ENCODE measurements around the gene FHAD1. TPM values are rescaled to one million over a fixed set of nuclear protein-coding genes. Genes with fewer than 3 reads are reported as not detected.
A peak's percentile ranks its signal among the peaks of the same experiment; 100 is the strongest.

Gene FHAD1
- polyA plus RNA-seq, 1 of the 3 experiments (the other 2 are of a cell fraction) = 0.48 TPM

- no peak for TF ChIP-seq TCF12 (IDR thresholded peaks at IDR 0.05)
- TF ChIP-seq GATA2 (CRISPR knock-in tag; IDR thresholded peaks at IDR 0.05) = no peak
- TF ChIP-seq FOXJ3 (CRISPR knock-in tag; IDR thresholded peaks at IDR 0.05) = no peak
- no peak for TF ChIP-seq GABPA (IDR thresholded peaks at IDR 0.05; ENCODE audit: low read depth)
- TF ChIP-seq SIN3A (IDR thresholded peaks at IDR 0.05; ENCODE audit: borderline replicate concordance, low read depth, low read length) = no peak
- TF ChIP-seq FOSL2 (IDR thresholded peaks at IDR 0.05; ENCODE audit: borderline replicate concordance, low read depth) = no peak
- TF ChIP-seq POLR2AphosphoS5 (IDR thresholded peaks at IDR 0.05; ENCODE audit: low read depth, low read length) = no peak
- TF ChIP-seq MXI1 (IDR thresholded peaks at IDR 0.05; ENCODE audit: low read depth, low read length) = no peak
Measured at GRCh38 chr1:15271196-15271595, 24.2 kb downstream of the FHAD1 start (continued).

- Histone ChIP-seq H3K4me2 (no peak overlapping the region), H4K20me1 (ENCODE audit: insufficient read depth) (no peaks in the 10 kb centered on the region), H3K9ac (no peak overlapping the region), H3K9me2 (no peaks in the 10 kb centered on the region), H3K9me3 (no peaks in the 10 kb centered on the region), H3K79me2 (ENCODE audit: insufficient read depth) (no peaks in the 10 kb centered on the region), H3K36me3 (replicated peaks in 1 of 2; ENCODE audit: control insufficient read depth in 1 of 2, insufficient read depth in 2 of 2, low read length in 1 of 2) (no peaks in the 10 kb centered on the region), H3K4me3 (ENCODE audit: low read depth in 2 of 2, low read length in 1 of 2) (no peak overlapping the region), H2AFZ (ENCODE audit: low read depth) (no peak overlapping the region), H3K27me3 (ENCODE audit: insufficient read depth) (no peaks in the 10 kb centered on the region), H3K27ac (ENCODE audit: low read depth in 2 of 2, low read length in 1 of 2) (no peak overlapping the region), H3K4me1 (ENCODE audit: control insufficient read depth in 1 of 2, insufficient read depth in 2 of 2, low read depth in 1 of 2, low read length in 1 of 2) (peaks cover 0 to 5% of the 10 kb centered on the region in 2 experiments; a peak in 1 of 4 replicates), H3F3A (replicated peaks; ENCODE audit: insufficient read depth) (no peaks in the 10 kb centered on the region)
- peak; percentile 85 for DNase-seq
- 47% methylated on average over 21 of the region's 26 CpGs for WGBS (ENCODE audit: low lambda C conversion rate)
- TF ChIP-seq FOSL2 (IDR thresholded peaks at IDR 0.05; ENCODE audit: borderline replicate concordance, low read depth) (peak; percentile 70), RAD21 (IDR thresholded peaks at IDR 0.05; ENCODE audit: low read length) (peak; percentile 96), NRF1 (IDR thresholded peaks at IDR 0.05; ENCODE audit: low read depth, low read length) (no peak), PBX3 (IDR thresholded peaks at IDR 0.05) (no peak), MAX (IDR thresholded peaks at IDR 0.05; ENCODE audit: low read depth) (peak; percentile 58; the same call in 1 of the 2 replicates), MXI1 (IDR thresholded peaks at IDR 0.05; ENCODE audit: low read depth, low read length) (peak; percentile 67), JUND (IDR thresholded peaks at IDR 0.05) (peak; percentile 50), MEF2A (IDR thresholded peaks at IDR 0.05; ENCODE audit: borderline replicate concordance, low read depth) (no peak), RFX5 (IDR thresholded peaks at IDR 0.05; ENCODE audit: low read length) (no peak), CTCF (IDR thresholded peaks at IDR 0.05) (peak; percentile 82), SIN3A (IDR thresholded peaks at IDR 0.05; ENCODE audit: borderline replicate concordance, low read depth, low read length) (peak; percentile 26; the same call in 1 of the 2 replicates), NFIC (IDR thresholded peaks at IDR 0.05; ENCODE audit: borderline replicate concordance) (no peak), SMC3 (IDR thresholded peaks at IDR 0.05; ENCODE audit: low read depth, low read length) (peak; percentile 96)
- POLR2A ChIA-PET = interaction anchor here (0.5 to 2.3 kb wide), 5 partner anchors 72 to 144 kb away, joined by 3 to 9 read pairs (median 5); partner anchors contain the start of gene TMEM51
- CTCF ChIA-PET = interaction anchor here (0.6 to 7.5 kb wide), 48 partner anchors 11 to 189 kb away, joined by 3 to 119 read pairs (median 4); partner anchors contain the start of genes FHAD1 and TMEM51
Measured at GRCh38 chr1:15272009-15272781, 25.2 kb downstream of the FHAD1 start.

All from SK-N-SH (cell line).